Endothelial cell of umbilical vein (primary cell): ENCODE results near the gene TPM1. TPM values are rescaled to one million over a fixed set of nuclear protein-coding genes. Genes with fewer than 3 reads are reported as not detected.
A peak's percentile ranks its signal among the peaks of the same experiment; 100 is the strongest.

Source experiments
- BruUV-seq: library from RNA; stranded (reverse); fragments of 400-500 nt; replicated peaks from 2 replicates; lab custom pipeline; 2021; lab: Mats Ljungman, UMichigan
- CTCF ChIA-PET: fragments of 300-600, 350-600 bp; sonication (Branson Sonifier 250); formaldehyde crosslinking; loops from one replicate; lab custom pipeline; 2021; ENCODE audit warnings: antibody characterized with exemption, inconsistent platforms; lab: Charles Lee
- POLR2A ChIA-PET: fragments of 300-600, 350-600 bp; sonication (Branson Sonifier 250); formaldehyde crosslinking; loops from one replicate; lab custom pipeline; 2021; ENCODE audit warnings: antibody characterized with exemption, inconsistent platforms; lab: Charles Lee
- DNase-seq: peaks from one replicate; pipeline ENCODE4 v3.0.0-alpha.2; 2011; ENCODE audit warnings: low read depth, low spot score
- FAIRE-seq: peaks from 2 replicates; lab custom pipeline; 2011; peaks lifted over from hg19 to GRCh38; lab: Jason Lieb, UNC
- H2AFZ ChIP-seq: 2 replicates; pipeline ENCODE4 v1.6.0; 2012; ENCODE audit warnings: low read depth, low read length, control low read depth, inconsistent platforms
- H3K27ac ChIP-seq: 2 replicates; pipeline ENCODE4 v1.5.1; 2011; ENCODE audit warnings: low read depth, mild to moderate bottlenecking, control low read depth, low read length, moderate library complexity; ENCODE audit not compliant: insufficient read depth
- H3K27me3 ChIP-seq, 2 experiments: 2 replicates each; pipeline versions ENCODE4 v1.6.0 to v1.6.1; 2011; ENCODE audit warnings: low read length in 2 of 2, mixed read lengths in 1 of 2; ENCODE audit not compliant: control insufficient read depth in 2 of 2, insufficient read depth in 2 of 2
- H3K36me3 ChIP-seq, 2 experiments: 2 replicates in 1 of 2; 3 replicates in 1 of 2; pipeline ENCODE4 v1.5.1; 2011; ENCODE audit warnings: low read length in 2 of 2, mild to moderate bottlenecking in 1 of 2, moderate library complexity in 1 of 2; ENCODE audit not compliant: control insufficient read depth in 2 of 2, insufficient read depth in 2 of 2; ENCODE audit errors: extremely low read depth in 1 of 2
- H3K4me1 ChIP-seq: 3 replicates; pipeline ENCODE4 v1.5.1; 2011; ENCODE audit warnings: mild to moderate bottlenecking, low read length; ENCODE audit not compliant: control insufficient read depth, insufficient read depth; ENCODE audit errors: extremely low read depth
- H3K4me2 ChIP-seq: 2 replicates; pipeline ENCODE4 v1.6.1; 2011; ENCODE audit warnings: low read length, control low read depth, mixed read lengths; ENCODE audit not compliant: insufficient read depth
- H3K4me3 ChIP-seq, 3 experiments: fragments of 200-600 bp in 1 of 3; sonication (generic), shearing (Covaris generic) in 1 of 3; replicated peaks in 1 of 3; 2 replicates each; pipeline ENCODE4 v1.5.1; 2011 to 2016; ENCODE audit warnings: control low read depth in 3 of 3, low read length in 3 of 3, mild to moderate bottlenecking in 2 of 3, inconsistent platforms in 1 of 3, low read depth in 1 of 3, moderate library complexity in 1 of 3; ENCODE audit not compliant: insufficient read depth in 1 of 3
- H3K79me2 ChIP-seq: 2 replicates; pipeline ENCODE4 v1.6.0; 2012; ENCODE audit warnings: low read length, inconsistent platforms; ENCODE audit not compliant: control insufficient read depth, insufficient read depth
- H3K9ac ChIP-seq: replicated peaks from 2 replicates; pipeline ENCODE3; 2011; ENCODE audit warnings: low read length, control low read depth; ENCODE audit not compliant: insufficient read depth; ENCODE audit errors: extremely low read depth
- H3K9me1 ChIP-seq: replicated peaks from 3 replicates; pipeline ENCODE4 v1.6.0; 2011; ENCODE audit warnings: mild to moderate bottlenecking, low read length; ENCODE audit not compliant: control insufficient read depth, insufficient read depth; ENCODE audit errors: extremely low read depth
- H3K9me3 ChIP-seq: replicated peaks from 2 replicates; pipeline ENCODE4 v1.5.1; 2012; ENCODE audit warnings: low read length, inconsistent platforms; ENCODE audit not compliant: control insufficient read depth, insufficient read depth
- H4K20me1 ChIP-seq: replicated peaks from 2 replicates; pipeline ENCODE3; 2011; ENCODE audit warnings: mild to moderate bottlenecking, low read length; ENCODE audit not compliant: control insufficient read depth, insufficient read depth; ENCODE audit errors: extremely low read depth
- CTCF ChIP-seq, 2 donors: IDR thresholded peaks; 1 replicate in 1 of 2; 2 replicates in 1 of 2; pipeline ENCODE4 v1.5.1; 2011; ENCODE audit warnings: low read length in 2 of 2, mild to moderate bottlenecking in 2 of 2, moderate library complexity in 2 of 2, control low read depth in 1 of 2, inconsistent platforms in 1 of 2, low read depth in 1 of 2; ENCODE audit not compliant: insufficient read depth in 1 of 2; ENCODE audit errors: extremely low read depth in 1 of 2
- EZH2 ChIP-seq: IDR thresholded peaks from 2 replicates; pipeline ENCODE4 v1.6.1; 2012; ENCODE audit warnings: borderline replicate concordance, low read depth, mild to moderate bottlenecking, moderate library complexity, low read length, inconsistent platforms; ENCODE audit not compliant: severe bottlenecking
- FOS ChIP-seq: IDR thresholded peaks from 2 replicates; pipeline ENCODE4 v1.6.1; 2011; ENCODE audit warnings: mild to moderate bottlenecking, low read length, moderate library complexity, borderline replicate concordance; ENCODE audit not compliant: insufficient read depth
- GATA2 ChIP-seq: IDR thresholded peaks from 2 replicates; pipeline ENCODE4 v1.7.0; 2011; ENCODE audit warnings: low read depth, mild to moderate bottlenecking, moderate library complexity, mixed read lengths, low read length; ENCODE audit not compliant: insufficient read length, insufficient read depth
- JUN ChIP-seq: IDR thresholded peaks from 2 replicates; pipeline ENCODE4 v1.6.1; 2011; ENCODE audit warnings: borderline replicate concordance, low read depth; ENCODE audit not compliant: insufficient read length, insufficient read depth
- MAX ChIP-seq: IDR thresholded peaks from 2 replicates; pipeline ENCODE4 v1.6.1; 2011; ENCODE audit not compliant: insufficient read depth, insufficient read length
- MYC ChIP-seq: IDR thresholded peaks from one replicate; pipeline ENCODE4 v1.6.1; 2011; ENCODE audit warnings: mild to moderate bottlenecking, low read depth, low read length
- POLR2A ChIP-seq: IDR thresholded peaks from 2 replicates; pipeline ENCODE4 v1.6.1; 2012; ENCODE audit warnings: low read depth, mild to moderate bottlenecking, control low read depth, low read length
- POLR2AphosphoS5 ChIP-seq: IDR thresholded peaks from 2 replicates; pipeline ENCODE4 v1.6.1; 2012; ENCODE audit warnings: low read depth, mild to moderate bottlenecking, control low read depth, low read length, moderate library complexity; ENCODE audit not compliant: insufficient read depth
- dilution Hi-C: fragments of 300-500 bp; cut with MboI; formaldehyde crosslinking; loops from one replicate; pipeline ENCODE4 v1.15.0; 2019; ENCODE audit warnings: low sequenced_read_pairs; ENCODE audit not compliant: extremely low pct_ligation_motif_present
- intact Hi-C: fragments of 100-400 bp; cut with micrococcal nuclease; formaldehyde crosslinking; loops from one replicate; pipeline ENCODE4 v1.10.0; 2022
- polyA plus RNA-seq, 4 experiments: library from polyadenylated mRNA; depleted of rRNA in 3 of 4; stranded (reverse) in 3 of 4; unstranded in 1 of 4; fragments of >200 nt; gene quantifications; 2 replicates each; pipeline versions ENCODE4 v1.2.1 to v1.2.3, GENCODE V29; 2011 to 2012; ENCODE audit warnings: missing spikeins in 1 of 4
- total RNA-seq: library from RNA; stranded (reverse); gene quantifications from 2 replicates; pipeline ENCODE4 v1.2.3, GENCODE V29; 2021

The TPM1 gene
- total and polyA plus RNA-seq, 2 donors (not counting 3 experiments of a cell fraction or from before 2014, with no cell fraction given), result 518 to 558 TPM

DNA sequence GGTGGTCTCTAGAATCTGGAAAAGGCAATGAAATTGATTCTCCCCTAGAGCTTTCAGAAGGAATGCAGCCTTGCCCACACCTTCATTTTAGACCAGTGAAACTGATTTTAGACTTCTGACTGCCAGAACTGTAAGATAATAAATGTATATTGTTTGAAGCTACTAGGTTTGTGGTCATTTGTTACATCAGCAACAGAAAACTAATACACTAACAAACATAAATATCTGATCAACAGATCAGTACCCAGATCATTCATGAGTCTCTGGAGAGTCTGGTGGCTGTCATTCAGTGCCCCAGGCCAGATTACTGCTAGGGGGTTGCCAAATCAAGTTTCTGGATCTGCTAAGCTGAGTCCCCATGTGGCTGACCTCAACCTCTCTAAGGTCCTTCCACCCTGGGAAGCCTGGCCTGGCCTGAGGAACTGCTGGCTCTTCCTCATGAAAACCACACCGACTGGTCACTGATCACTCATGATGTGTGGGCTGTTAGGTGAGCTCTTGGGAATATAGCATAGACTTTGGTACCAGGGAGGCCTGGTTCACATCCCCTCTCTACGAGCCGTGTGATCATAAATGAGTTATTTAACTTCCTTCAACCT is 68.0 kb downstream of the TPM1 start:
- no peak for TF ChIP-seq EZH2
- no peak for TF ChIP-seq POLR2AphosphoS5
- no peak for TF ChIP-seq JUN
- TF ChIP-seq MYC, result no peak
- no peak for TF ChIP-seq POLR2A
- no peak for TF ChIP-seq GATA2
- TF ChIP-seq FOS, result no peak
- no peak for TF ChIP-seq MAX
- TF ChIP-seq CTCF (IDR thresholded peaks at IDR 0.05; ENCODE audit: extremely low read depth in 1 of 2, insufficient read depth in 1 of 2, low read depth in 1 of 2, low read length in 2 of 2), result no peak
- BruUV-seq, result no TSS peak
- no peaks in the 10 kb centered on the region for H3K27me3 ChIP-seq
- H3K4me3 ChIP-seq, result no peak overlapping the region
- H3K79me2 ChIP-seq, result no peaks in the 10 kb centered on the region
- POLR2A ChIA-PET, result interaction anchor here (0.6 kb wide), 1 partner anchor 166 kb away, joined by 4 read pairs; no protein-coding TSS in a partner anchor
- CTCF ChIA-PET, result no interaction called here
- no peaks in the 10 kb centered on the region for H3K9me1 ChIP-seq
- no peak overlapping the region for H3K27ac ChIP-seq
- H3K9me3 ChIP-seq, result no peaks in the 10 kb centered on the region
- no peaks in the 10 kb centered on the region for H3K36me3 ChIP-seq
- intact Hi-C loops (loop anchor here (1.0 kb wide), 1 partner anchor 11 kb away; the partner anchor contains the start of gene LACTB), dilution Hi-C loops (no loop called here)
- FAIRE-seq (peak; percentile 18), DNase-seq (no peak)
- no peak overlapping the region for H3K9ac ChIP-seq
- H2AFZ ChIP-seq, result no peak overlapping the region
- no peak overlapping the region for H3K4me2 ChIP-seq
- peaks cover 5% of the 10 kb centered on the region for H3K4me1 ChIP-seq
- no peaks in the 10 kb centered on the region for H4K20me1 ChIP-seq
